Cardiac fibroblast (primary cell): ENCODE measurements around the gene USP20.
A peak's percentile ranks its signal among the peaks of the same experiment; 100 is the strongest.

Source experiments
- DNase-seq, 2 donors: peaks; one replicate each; pipeline versions ENCODE4 v3.0.0 to v3.0.0-alpha.2; 2010; ENCODE audit warnings: low read depth in 2 of 2
- H3K4me3 ChIP-seq, 2 donors: replicated peaks in 1 of 2; 1 replicate in 1 of 2; 2 replicates in 1 of 2; pipeline ENCODE4 v1.5.1; 2011; ENCODE audit warnings: low read depth in 2 of 2, low read length in 2 of 2, mild to moderate bottlenecking in 2 of 2, moderate library complexity in 1 of 2
- TF ChIP-seq, protein P1 (sequence below): IDR thresholded peaks from one replicate; pipeline ENCODE4 v1.5.1; 2011; ENCODE audit warnings: low read depth, mild to moderate bottlenecking, low read length, inconsistent platforms

Gene USP20

DNA sequence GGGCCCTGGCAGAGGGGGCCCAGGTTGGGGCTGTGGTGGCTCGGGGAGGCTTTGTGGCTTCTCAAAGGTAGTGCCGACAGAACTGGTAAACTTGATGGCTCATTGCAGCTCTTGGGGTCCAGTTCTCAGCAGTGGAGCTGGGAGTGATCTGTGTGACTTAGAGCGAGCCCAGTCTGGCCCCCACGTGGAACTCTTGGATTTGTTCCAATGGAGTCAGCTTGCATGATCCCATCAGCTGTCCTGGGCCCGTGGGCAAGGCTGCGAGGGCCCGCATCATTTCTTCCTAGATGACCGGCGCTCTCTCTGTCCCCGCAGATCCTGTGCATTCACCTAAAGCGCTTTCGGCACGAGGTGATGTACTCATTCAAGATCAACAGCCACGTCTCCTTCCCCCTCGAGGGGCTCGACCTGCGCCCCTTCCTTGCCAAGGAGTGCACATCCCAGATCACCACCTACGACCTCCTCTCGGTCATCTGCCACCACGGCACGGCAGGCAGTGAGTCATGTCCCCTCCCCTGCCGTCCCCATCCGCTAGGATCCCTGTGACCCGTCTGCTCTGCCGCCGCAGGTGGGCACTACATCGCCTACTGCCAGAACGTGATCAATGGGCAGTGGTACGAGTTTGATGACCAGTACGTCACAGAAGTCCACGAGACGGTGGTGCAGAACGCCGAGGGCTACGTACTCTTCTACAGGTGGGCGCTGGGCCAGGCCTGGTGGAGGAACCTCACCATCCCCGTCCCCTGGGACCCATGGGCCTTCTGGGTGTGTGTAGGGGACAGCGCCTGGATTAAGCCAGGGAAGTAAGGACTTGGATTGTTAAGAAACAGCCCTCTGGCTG is 39.2 kb downstream of the USP20 start:
- DNase-seq, result no peak
- no peak overlapping the region for H3K4me3 ChIP-seq
- TF ChIP-seq, protein P1, sequence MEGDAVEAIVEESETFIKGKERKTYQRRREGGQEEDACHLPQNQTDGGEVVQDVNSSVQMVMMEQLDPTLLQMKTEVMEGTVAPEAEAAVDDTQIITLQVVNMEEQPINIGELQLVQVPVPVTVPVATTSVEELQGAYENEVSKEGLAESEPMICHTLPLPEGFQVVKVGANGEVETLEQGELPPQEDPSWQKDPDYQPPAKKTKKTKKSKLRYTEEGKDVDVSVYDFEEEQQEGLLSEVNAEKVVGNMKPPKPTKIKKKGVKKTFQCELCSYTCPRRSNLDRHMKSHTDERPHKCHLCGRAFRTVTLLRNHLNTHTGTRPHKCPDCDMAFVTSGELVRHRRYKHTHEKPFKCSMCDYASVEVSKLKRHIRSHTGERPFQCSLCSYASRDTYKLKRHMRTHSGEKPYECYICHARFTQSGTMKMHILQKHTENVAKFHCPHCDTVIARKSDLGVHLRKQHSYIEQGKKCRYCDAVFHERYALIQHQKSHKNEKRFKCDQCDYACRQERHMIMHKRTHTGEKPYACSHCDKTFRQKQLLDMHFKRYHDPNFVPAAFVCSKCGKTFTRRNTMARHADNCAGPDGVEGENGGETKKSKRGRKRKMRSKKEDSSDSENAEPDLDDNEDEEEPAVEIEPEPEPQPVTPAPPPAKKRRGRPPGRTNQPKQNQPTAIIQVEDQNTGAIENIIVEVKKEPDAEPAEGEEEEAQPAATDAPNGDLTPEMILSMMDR, result no peak

DNA sequence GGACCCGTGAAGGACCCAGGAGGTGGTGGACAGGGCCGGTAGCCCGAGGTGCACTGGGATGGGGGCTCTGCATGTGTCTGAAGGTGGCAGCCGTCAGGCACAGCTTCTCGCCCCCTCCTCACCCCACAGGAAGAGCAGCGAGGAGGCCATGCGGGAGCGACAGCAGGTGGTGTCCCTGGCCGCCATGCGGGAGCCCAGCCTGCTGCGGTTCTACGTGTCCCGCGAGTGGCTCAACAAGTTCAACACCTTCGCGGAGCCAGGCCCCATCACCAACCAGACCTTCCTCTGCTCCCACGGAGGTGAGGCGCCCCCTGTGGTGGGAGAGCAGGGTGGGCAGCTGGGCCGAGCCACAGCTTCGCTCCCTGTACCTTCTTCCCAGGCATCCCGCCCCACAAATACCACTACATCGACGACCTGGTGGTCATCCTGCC is 39.9 kb downstream of the USP20 start:
- TF ChIP-seq, protein P1, result peak; percentile 18
- no peak overlapping the region for H3K4me3 ChIP-seq
- DNase-seq, result no peak

DNA sequence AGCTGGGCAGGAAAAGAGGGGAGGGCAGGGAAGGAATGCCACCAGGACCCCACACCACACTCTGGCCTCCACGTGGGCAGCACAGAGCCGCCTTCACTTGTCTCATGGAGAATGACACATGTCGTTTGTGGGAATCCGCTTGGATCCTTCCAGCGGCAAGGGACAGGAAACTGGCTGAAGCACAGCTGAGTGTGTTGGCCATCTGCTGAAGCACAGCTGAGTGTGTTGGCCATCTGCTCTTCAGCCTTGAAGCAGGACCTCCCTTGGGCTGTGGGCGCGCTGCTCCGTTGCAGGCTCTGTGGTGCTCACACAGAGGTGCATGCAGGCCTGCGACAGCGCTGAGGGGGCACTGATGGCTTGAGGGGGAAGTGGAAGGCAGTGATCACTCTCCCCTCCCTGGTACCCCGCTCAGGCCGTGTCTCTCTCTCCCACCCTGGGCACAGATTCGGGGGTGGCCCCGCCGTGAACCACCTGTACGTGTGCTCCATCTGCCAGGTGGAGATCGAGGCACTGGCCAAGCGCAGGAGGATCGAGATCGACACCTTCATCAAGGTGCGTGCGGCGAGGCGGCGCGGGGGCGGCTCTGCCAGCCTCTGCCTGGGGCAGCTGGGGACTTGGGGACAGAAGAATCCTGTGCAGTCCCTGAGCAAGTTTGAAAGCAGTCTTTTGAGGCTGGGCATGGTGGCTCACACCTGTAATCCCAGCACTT is 40.6 kb downstream of the USP20 start:
- DNase-seq, result peak in 1 of 2 donors; percentile 4
- H3K4me3 ChIP-seq, result no peak overlapping the region
- TF ChIP-seq, protein P1, result no peak

DNA sequence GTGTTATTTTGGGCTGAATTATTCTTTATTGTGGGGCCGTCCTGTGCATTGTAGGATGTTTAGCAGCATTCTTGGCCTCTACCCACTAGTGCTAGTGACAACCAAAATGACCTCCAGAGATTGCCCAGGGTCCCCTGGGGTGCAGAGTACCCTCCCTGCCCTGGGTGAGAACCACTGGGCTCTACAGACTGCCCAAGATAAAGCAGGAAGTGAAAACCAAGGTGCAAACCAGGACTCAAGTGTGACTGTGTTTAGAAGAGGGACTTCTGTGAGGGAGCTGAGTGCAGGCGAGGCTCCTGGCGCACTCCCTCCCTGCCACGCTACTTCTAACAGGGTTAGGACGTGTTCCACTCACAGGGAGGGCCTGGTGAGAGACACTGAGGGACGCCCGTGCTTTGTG is 41.6 kb downstream of the USP20 start:
- TF ChIP-seq, protein P1, result no peak
- H3K4me3 ChIP-seq, result no peak overlapping the region

DNA sequence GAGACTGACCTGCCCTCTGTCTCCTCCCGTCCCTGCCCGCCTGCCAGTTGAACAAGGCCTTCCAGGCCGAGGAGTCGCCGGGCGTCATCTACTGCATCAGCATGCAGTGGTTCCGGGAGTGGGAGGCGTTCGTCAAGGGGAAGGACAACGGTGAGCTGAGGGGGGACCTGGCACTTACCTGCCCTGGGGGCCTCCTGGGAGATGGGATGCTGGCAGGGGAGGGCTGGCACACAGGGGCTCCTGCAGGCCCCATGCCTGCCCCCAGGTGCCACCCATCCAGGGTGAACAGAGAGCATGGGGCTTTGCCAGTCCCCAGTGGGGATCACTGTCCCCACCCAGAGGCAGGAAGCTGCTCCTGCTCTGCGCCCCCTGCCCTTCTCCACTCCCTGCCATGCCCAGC is 43.0 kb downstream of the USP20 start:
- TF ChIP-seq, protein P1, result no peak
- H3K4me3 ChIP-seq, result no peak overlapping the region
- no peak for DNase-seq

More for the DNA sequence above, 41.6 kb downstream of the USP20 start:
- no peak for DNase-seq

DNA sequence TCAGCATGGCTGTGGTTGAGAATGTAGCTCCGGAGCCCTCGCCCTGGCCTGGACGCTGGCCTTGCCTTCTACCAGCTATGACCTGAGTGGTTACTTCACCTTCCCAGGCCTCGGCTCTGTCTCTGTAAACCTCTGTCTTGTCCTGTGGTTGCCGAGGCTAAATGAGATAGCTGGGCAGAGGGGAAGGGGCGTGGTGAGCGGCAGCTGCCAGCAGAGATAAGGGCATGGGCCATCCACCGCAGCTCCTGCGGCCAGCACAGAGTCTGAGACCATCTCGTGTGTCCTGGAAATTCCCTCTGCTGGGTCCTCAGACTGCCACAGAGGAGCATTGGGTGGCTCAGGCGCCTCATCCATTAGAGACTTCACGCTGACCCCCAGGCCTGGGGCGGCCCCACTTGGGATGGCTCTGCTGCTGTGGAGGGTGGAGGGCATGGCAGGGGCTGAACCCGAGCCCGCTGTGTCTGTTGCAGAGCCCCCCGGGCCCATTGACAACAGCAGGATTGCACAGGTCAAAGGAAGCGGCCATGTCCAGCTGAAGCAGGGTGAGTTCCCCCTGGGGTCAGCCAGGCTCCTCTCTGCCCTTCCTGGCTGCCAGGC is 43.9 kb downstream of the USP20 start:
- TF ChIP-seq, protein P1, result no peak
- no peak for DNase-seq
- no peak overlapping the region for H3K4me3 ChIP-seq
